Mucosa of descending colon (tissue), 3 donors: ENCODE results near the gene FCHSD2. TPM values are rescaled to one million over a fixed set of nuclear protein-coding genes. Genes with fewer than 3 reads are reported as not detected.
A peak's percentile ranks its signal among the peaks of the same experiment; 100 is the strongest.

ENCODE experiments used
- ATAC-seq: fragments of 200-7000 bp; cut with Tn5 transposase; one replicate; pipeline ENCODE4 v1.9.1; 2020; ENCODE audit warnings: mild to moderate bottlenecking, moderate library complexity
- DNase-seq, 3 donors: peaks; one replicate each; pipeline ENCODE4 v3.0.0-alpha.2; 2020
- H3K36me3 ChIP-seq: fragments of 200-600 bp; one replicate; pipeline ENCODE4 v1.8.0; 2021; ENCODE audit warnings: low read depth, mild to moderate bottlenecking
- H3K4me1 ChIP-seq: fragments of 200-600 bp; one replicate; pipeline ENCODE4 v1.8.0; 2021; ENCODE audit warnings: low read depth, mild to moderate bottlenecking
- H3K4me3 ChIP-seq: fragments of 200-600 bp; one replicate; pipeline ENCODE4 v1.8.0; 2021; ENCODE audit warnings: mild to moderate bottlenecking
- H3K9me3 ChIP-seq: fragments of 200-600 bp; one replicate; pipeline ENCODE4 v1.8.0; 2021; ENCODE audit warnings: mild to moderate bottlenecking
- CTCF ChIP-seq: fragments of 200-600 bp; IDR thresholded peaks from one replicate; pipeline ENCODE4 v1.8.0; 2022; ENCODE audit warnings: antibody characterized with exemption, mild to moderate bottlenecking
- intact Hi-C, 2 donors: fragments of 100-400 bp; cut with DNase I in 1 of 2; cut with micrococcal nuclease in 1 of 2; formaldehyde crosslinking; loops; one replicate each; pipeline versions ENCODE4 v1.11.0 to v1.11.1; 2022; cut with DNase I, micrococcal nuclease
- total RNA-seq, 3 donors: library from RNA; stranded (reverse); fragmentation: NEBNext Ultra II Directional in 2 of 3; extraction: Animal tissue kit (Norgen Biotek cat#: 25700) in 2 of 3; gene quantifications; one replicate each; pipeline versions ENCODE4 v1.2.1 to v1.2.4, GENCODE V29; 2021 to 2023
- donor health status: DM: no; HTN: no; CAD: no; lungs with moderate emphysema.
- donor health status: DM: no; HTN: no; CAD: no.
- donor health status: DM: no; HTN: yes; CAD: no.

The FCHSD2 gene
- total RNA-seq, 3 donors from 2014 or later, result 15.7 to 41.6 (median 21.6) TPM

GRCh38 chr11:73158356-73159051 is 16.4 kb upstream of the FCHSD2 start:
- intact Hi-C loops, result no loop called here
- no peak overlapping the region for H3K4me3 ChIP-seq
- TF ChIP-seq CTCF, result no peak
- H3K9me3 ChIP-seq, result no peaks in the 10 kb centered on the region
- H3K4me1 ChIP-seq, result peaks cover 6% of the 10 kb centered on the region
- no peak for DNase-seq
- no peaks in the 10 kb centered on the region for H3K36me3 ChIP-seq
- no peak for ATAC-seq

DNA sequence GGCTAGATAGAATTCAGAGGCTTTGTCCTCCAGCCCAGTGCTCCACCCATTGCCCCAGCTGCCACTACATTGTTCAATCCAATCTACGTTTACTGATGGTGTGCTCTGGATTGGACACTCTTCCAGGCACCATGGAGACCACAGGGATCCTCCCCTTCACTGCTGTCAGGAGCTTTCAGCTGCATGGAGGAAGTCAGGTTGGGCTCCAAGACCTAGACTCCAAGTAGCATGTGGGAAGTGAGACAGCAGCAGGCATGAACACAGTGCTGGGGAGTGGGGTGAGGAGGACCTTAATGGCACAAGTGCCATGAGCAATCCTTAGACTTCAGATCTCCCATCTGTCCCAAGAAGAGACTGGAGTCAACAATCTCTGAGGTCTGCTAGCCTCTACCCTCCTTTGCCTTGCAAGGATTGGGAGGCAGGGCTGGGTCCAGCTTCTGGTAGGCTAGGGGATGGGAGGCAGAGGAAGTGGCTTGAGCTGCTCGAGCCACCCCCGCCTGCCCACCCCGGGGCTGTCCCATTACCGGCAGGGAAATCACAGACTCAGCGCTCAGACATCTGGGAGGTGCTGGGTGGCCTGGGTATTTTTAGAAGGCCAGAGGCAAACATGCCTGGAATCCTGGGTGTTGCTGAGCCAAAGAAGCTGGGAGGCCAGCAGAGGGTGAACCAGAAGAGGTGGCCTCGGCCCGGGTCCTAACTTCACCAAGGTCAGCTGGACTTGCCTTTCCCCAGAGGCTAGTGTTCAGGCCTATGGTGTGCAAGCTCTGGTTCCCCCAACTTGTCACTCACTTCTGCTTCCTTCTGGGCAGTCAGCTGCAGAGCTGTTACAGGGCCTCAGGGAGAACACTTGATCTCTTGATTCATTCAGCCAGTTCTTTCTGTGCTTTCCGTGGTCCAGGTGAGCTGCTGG is 15.2 kb upstream of the FCHSD2 start:
- intact Hi-C loops, result no loop called here
- peak in 1 of 3 donors; percentile 24 for DNase-seq
- Histone ChIP-seq H3K36me3 (no peaks in the 10 kb centered on the region), H3K4me3 (no peak overlapping the region), H3K9me3 (no peaks in the 10 kb centered on the region), H3K4me1 (peaks cover 6% of the 10 kb centered on the region)
- no peak for TF ChIP-seq CTCF
- peak; percentile 46 for ATAC-seq

DNA sequence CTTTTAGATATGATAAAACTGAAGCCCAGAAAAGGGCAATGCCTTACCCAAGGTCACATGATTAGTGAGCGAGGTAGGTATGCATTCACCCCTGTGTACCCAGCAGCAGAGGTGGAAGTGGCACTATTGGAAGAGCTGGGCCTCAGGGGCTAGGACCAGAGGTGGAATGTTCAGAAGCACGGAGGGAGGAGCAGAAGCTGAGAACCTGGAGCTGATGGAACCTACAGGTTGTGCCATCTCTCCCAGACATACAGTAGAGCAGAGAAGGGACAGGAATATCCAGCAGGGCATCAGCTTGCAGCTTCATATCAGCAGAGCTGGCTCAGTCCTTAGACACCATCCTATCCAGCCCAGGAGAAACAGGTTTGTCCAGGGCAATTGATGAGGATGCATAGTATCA is 14.6 kb upstream of the FCHSD2 start:
- H3K4me1 ChIP-seq, result peaks cover 6% of the 10 kb centered on the region
- ATAC-seq (no peak), DNase-seq (no peak)
- intact Hi-C loops, result no loop called here
- no peak overlapping the region for H3K4me3 ChIP-seq
- no peaks in the 10 kb centered on the region for H3K9me3 ChIP-seq
- H3K36me3 ChIP-seq, result no peaks in the 10 kb centered on the region
- TF ChIP-seq CTCF, result no peak

- ATAC-seq (no peak), DNase-seq (no peak)
- H3K4me1 ChIP-seq, result peaks cover 6% of the 10 kb centered on the region
- TF ChIP-seq CTCF, result no peak
- intact Hi-C loops, result no loop called here
- H3K36me3 ChIP-seq, result no peaks in the 10 kb centered on the region
- no peaks in the 10 kb centered on the region for H3K9me3 ChIP-seq
- H3K4me3 ChIP-seq, result no peak overlapping the region
Observed at GRCh38 chr11:73156114-73156513, 14.0 kb upstream of the FCHSD2 start.

- no peak overlapping the region for H3K4me3 ChIP-seq
- no peaks in the 10 kb centered on the region for H3K36me3 ChIP-seq
- H3K4me1 ChIP-seq, result peaks cover 6% of the 10 kb centered on the region
- H3K9me3 ChIP-seq, result no peaks in the 10 kb centered on the region
- DNase-seq (no peak), ATAC-seq (no peak)
- intact Hi-C loops, result no loop called here
- no peak for TF ChIP-seq CTCF
Observed at GRCh38 chr11:73155102-73155501, 13.0 kb upstream of the FCHSD2 start.
